PC-9 (cell line): Measurements from ENCODE around the gene SPDYE3.
"Not testable (repeated sequence)": the region's sequence is repeated elsewhere in the genome, so short reads cannot be mapped to it uniquely, and the experiment has no call there.

ENCODE experiments used
- CTCF ChIP-seq: fragments of 200-600 bp; sonication (generic); conservative IDR thresholded peaks from 2 replicates; pipeline ENCODE4 v1.6.1; 2017; ENCODE audit warnings: mixed run types, antibody characterized with exemption, mild to moderate bottlenecking, moderate library complexity
- EZH2 ChIP-seq: fragments of 200-600 bp; sonication (generic); IDR thresholded peaks from 2 replicates; pipeline ENCODE4 v1.8.0; 2017; ENCODE audit warnings: antibody characterized with exemption, low read depth

- TF ChIP-seq CTCF, result peak; percentile 61
- not testable (repeated sequence) for TF ChIP-seq EZH2
Measured at GRCh38 chr7:100345288-100345672, 37.8 kb downstream of the SPDYE3 start.
